LHCN-M2 (cell line): ENCODE results near the gene TRAT1. TPM values are rescaled to one million over a fixed set of nuclear protein-coding genes. Genes with fewer than 3 reads are reported as not detected.

Source experiments
- DNase-seq: peaks from one replicate; pipeline ENCODE4 v3.0.0-alpha.2; 2012; ENCODE audit warnings: low read depth
- total RNA-seq: library from RNA; depleted of rRNA; stranded (reverse); fragments of >200 nt; gene quantifications from 2 replicates; pipeline ENCODE4 v1.2.3, GENCODE V29; 2014; rRNA removed

The TRAT1 gene
- total RNA-seq, 1 experiment from 2014 or later, result not detected

DNA sequence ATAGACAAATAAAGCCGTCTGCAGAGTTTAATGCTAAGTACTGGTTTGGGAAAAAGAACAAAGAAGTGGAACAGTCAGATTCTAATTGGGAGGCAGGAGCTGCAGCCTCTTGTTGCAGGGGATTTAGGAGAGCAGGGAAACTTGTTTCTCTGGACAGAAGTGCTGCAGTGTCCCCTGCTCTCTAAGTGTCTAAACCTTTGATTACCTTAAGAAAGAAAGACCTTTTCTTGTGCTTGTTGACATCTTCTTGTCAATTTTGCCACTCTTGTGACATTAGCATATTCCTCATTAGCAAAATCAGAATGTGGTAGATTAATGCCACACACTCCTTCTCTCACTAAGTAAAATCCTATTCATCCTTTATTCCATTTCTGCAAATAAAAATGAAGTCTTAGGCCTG lies 38.8 kb downstream of the TRAT1 start:
- no peak for DNase-seq

DNA sequence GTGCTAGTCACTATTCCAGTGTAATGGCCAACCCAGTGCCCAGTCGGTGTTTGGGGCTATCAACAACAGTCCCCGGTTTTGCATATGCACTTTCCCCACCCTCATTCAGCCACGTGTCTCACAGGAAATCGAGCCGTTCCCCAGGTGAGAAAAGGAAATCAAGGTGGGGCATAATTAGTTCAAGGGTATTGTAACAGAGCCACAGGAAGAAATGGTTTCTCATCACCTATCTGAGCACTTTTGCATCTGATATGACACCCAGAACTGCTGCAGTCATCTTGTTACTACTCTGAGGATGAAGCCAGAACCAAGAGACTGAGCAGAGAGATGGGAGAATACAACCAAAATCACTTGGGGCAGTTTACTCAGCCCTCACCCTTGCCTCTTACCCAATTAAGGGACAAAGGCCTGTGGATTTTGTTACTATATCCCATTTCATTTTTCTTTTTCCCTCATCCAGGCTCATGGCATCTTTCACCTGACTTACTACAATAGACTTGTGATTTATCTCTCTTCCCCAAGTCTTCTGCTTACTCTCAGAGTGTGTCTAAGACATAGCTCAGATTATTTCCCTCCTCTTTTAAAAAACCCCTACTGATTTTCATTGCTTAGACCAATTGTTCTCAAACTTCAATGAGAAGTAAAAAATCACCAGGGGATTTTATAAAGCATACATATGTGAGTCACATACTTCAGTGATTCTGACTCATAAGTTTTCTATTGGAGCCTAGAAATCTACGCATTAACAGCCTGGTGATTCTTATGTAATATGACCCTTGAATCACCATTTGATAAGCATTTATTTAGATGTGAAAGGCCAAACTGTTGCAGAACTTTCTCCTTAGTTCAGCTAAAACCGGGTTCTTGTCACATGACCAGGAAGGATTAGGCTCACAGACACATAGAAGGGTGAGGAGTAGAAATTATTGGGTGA lies 40.5 kb downstream of the TRAT1 start:
- DNase-seq, result peak; percentile 26

DNA sequence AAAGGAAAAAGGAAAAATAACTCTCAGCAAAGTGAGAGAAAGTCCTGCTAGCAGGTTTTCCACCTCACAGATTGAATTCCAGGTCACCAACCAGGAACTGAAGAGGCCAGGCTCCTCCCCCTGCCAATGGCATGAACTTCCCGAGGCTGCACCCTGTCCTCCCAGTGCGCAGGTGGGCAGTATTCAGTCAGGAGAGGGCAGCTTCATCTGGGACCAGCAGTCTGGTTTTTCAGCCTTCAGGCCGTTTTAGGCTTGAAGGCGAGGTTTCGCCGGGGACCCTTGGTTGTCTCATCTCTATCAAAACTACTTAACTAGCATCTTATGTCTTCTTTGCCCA lies 41.2 kb downstream of the TRAT1 start:
- no peak for DNase-seq

DNA sequence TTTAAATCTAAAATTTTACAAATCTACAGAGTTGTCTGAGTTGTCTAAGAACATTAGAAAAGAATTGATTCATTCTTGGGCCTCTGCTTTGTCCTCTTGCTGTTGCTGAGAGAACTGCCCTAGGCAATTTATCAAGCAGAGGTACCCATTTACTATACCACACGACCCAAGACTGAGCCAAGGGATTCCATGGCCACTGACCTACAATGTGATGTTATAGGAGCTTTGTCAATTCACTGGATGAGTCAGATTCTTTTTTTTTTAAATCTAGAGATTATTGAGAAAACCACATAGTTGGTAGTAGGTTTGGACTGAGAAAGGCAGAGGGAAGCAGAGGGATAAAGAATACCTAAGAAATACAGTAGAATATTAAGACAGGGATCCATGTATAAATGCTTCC lies 55.3 kb downstream of the TRAT1 start:
- no peak for DNase-seq

DNA sequence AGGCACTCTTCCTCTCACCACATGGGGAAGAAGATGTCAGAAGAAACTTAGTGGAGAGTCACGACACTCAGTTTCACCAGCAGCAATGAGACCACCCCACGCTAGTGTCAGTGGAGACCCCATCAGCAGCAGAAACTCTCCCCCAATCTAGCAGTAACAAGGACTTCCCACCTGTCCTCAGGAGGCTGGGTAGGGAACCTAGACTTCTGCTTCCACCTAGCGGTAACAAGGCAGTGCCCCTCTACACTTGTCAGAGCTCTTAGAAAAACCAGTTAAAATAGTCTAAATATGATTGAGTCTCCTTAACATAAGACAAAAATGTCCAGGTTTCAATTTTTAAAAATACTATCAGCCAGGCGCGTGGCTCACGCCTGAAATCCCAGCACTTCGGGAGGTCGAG lies 57.3 kb downstream of the TRAT1 start:
- no peak for DNase-seq

DNA sequence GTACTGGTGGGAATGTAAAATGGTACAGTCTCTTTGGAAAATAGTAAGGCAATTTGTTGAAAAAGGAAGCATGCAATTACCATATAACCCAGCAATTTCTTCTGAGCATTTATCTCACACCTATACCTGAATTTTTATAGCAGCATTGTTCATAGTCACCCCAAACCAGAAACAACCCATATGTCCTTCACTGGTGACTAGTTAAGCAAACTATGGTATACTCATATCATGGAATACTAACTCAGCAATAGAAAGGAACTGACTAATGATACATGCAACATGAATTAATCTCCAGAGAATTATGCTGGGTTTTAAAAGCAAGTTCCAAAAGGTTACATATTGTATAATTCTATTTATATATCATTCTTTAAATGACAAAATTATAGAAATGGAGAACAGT lies 60.2 kb downstream of the TRAT1 start:
- no peak for DNase-seq

DNA sequence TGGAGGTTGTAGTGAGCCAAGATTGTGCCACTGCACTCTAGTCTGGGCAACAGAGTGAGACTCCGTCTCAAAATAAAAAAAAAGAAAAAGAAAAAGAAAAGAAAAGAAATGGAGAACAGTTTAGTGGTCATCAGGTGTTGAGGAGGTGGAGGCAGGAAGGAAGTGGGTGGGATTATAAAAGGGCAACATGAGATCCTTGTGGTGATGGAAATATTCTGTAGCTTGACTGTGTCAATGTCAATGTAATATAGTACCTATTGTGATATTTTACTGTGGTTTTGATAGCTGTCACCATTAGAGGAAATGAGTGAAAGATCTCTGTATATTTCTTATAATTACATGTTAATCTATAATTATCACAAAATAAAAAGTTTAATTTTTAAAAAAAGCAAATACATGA lies 60.8 kb downstream of the TRAT1 start:
- no peak for DNase-seq

DNA sequence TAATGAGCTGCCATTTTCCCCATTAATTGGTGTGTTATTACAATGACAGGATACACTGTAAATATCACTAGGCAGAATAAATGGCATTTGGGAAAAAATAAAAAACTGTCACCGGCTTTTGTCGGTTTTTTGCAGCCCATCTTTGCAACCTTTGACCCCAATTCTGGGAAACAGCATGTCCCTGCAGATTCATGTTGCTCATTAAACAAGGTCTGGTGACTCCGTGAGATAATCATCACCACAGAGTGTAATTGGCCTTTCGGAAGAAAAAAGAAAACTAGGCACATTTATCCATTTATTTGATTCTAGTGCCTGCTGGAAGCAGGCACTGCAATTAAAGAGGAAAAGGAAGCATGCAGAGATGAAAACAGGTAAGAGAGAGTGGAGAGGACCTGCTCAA lies 64.5 kb downstream of the TRAT1 start:
- no peak for DNase-seq

DNA sequence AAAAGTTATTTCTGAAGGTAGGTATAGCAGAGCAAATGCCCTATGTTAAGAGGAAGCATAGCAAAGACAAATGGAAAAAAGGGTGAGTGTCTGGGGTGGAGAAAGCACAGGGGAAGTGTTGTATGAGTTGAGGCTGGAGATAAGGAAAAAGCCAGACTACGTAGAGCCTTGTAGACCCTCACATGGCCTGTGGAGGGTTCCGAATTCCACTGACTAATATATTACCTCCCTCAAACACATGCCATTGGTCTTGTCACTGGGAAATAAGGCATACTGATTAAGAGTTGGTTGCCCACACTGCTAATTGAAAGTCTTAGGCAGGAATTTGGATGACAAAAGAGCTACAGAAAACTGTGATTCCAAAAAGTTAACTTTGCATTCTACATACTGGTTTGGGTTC lies 65.2 kb downstream of the TRAT1 start:
- no peak for DNase-seq

DNA sequence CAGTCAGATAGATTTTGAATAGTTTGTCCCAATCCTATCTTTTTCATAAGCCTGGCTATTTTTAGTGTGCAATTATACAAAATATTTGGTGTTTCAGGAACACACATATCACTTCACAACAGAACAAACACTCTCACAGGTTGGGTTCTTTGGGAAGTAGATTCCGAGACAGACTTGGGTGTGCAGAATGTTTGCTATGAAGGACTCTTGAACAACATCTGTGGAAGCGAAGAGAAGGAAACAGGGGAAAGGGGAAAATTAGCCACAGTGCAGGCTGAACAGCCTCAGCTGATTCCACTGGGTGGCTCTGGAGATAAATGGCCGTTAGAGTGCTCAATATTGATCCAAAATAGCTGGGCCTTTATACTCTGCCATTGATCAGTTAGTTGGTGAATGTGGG lies 69.2 kb downstream of the TRAT1 start:
- DNase-seq, result no peak

DNA sequence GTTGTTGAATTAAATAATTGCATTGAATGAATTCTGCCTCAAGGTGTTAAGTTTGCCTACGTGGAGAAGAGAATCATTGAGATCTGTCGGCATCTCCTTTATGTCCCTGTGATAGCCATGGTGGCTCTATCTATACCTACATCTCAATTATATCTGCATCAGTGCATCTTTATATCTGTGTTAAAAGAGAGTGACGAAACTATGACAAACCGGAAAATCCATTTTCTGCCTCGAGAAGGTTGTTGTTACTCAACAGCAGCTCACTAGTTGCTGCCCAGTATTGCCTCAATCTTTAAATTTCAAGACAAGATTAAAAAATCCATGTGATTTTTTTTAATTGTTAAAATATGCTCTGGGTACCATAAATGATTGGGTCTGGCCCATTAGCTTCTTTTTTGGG lies 72.4 kb downstream of the TRAT1 start:
- no peak for DNase-seq

DNA sequence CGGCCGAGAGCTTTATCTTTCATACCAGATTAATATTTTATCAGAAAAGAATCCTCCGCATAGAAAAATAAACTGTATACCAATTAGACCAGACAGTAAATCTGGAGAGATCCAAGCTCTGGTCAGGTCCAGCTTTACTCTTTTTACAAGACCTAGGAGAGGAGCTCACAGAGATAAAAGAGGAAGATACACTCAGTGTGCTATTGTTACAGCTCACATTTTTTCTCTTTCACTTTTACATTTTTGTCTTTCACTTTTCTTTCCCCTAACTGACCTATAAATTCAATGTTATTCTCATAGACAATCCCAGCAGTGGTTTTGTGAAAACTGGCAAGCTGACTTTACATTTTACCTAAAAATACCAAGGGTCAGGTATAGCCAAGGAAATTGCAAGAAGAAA lies 75.3 kb downstream of the TRAT1 start:
- no peak for DNase-seq

DNA sequence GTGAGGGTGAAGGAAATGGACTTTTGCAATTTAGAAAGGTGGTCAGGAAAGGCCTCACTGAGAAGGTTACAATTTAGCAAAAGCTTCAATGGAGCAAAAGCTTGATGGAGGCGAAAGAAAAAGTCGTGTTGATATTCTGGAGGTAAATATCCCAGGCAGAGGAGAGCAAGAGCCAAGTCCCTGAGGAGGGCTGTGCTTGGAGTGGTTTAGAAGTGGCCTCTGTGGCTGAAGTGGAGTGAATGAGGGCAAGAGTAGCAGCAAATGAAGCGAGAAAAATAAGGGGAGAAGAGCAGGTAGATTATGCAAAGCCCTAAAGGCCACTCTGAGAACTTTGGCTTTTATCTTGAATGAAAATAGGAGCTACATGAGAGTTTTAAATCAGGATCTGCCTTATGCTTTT lies 76.9 kb downstream of the TRAT1 start:
- DNase-seq, result no peak

Other genes starting within 250 kb of the TRAT1 start
- gene CIP2A, start 233.3 kb upstream of the TRAT1 start, total RNA-seq, result 59.3 and 64.6 TPM in 2 replicates
- gene DZIP3, start 233.1 kb upstream of the TRAT1 start, total RNA-seq, result 20.0 and 24.7 TPM in 2 replicates
- gene RETNLB, start 65.4 kb upstream of the TRAT1 start, total RNA-seq, result not detected in 2 replicates
- not detected in 2 replicates for gene GUCA1C, start 131.1 kb downstream of the TRAT1 start, total RNA-seq